ENCODE measurements around the gene SUCNR1.

The SUCNR1 gene, protein sequence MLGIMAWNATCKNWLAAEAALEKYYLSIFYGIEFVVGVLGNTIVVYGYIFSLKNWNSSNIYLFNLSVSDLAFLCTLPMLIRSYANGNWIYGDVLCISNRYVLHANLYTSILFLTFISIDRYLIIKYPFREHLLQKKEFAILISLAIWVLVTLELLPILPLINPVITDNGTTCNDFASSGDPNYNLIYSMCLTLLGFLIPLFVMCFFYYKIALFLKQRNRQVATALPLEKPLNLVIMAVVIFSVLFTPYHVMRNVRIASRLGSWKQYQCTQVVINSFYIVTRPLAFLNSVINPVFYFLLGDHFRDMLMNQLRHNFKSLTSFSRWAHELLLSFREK

DNA sequence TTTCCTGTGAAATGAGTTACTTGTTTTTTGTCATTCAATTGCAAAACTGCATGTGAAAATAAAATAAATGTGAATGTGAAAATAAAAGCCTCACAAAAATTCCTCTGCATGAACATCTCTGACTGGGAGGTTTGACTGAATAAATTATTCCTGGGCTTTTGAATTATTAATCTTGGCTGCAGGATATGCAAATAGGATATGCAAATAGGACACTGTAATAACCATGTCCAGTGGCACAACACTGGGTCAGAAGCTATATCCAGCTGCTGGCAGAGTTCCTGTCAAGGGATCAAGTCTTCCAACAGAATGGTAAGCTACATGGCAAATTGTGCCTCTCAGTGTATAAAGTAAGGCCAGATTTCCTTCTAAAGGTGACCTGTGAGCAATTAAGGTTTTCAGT is at the start of gene SUCNR1:
SUCNR1 (plus strand) TSS at position 246 of the 400 bp plus-strand sequence. CDS start 6,250 bp downstream, outside the sequence.
- no peak within 1 kb of the TSS for H3K27ac ChIP-seq
- TF ChIP-seq ZFX (IDR thresholded peaks at IDR 0.05; ENCODE audit: borderline replicate concordance) = no peak
- TF ChIP-seq, protein P1, sequence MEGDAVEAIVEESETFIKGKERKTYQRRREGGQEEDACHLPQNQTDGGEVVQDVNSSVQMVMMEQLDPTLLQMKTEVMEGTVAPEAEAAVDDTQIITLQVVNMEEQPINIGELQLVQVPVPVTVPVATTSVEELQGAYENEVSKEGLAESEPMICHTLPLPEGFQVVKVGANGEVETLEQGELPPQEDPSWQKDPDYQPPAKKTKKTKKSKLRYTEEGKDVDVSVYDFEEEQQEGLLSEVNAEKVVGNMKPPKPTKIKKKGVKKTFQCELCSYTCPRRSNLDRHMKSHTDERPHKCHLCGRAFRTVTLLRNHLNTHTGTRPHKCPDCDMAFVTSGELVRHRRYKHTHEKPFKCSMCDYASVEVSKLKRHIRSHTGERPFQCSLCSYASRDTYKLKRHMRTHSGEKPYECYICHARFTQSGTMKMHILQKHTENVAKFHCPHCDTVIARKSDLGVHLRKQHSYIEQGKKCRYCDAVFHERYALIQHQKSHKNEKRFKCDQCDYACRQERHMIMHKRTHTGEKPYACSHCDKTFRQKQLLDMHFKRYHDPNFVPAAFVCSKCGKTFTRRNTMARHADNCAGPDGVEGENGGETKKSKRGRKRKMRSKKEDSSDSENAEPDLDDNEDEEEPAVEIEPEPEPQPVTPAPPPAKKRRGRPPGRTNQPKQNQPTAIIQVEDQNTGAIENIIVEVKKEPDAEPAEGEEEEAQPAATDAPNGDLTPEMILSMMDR (IDR thresholded peaks at IDR 0.05) = no peak

DNA sequence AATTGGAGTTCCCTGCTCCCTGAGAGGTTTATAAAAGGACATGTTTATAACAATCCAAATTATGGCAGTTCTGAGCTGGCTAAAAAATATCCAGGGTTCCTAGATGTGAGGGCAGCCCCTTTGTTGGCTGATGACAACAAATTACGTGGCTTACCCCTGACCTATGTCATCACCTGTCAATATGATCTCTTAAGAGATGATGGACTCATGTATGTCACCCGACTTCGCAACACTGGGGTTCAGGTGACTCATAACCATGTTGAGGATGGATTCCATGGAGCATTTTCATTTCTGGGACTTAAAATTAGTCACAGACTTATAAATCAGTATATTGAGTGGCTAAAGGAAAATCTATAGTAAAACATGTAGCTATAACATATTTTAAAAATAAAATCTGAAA is 45.6 kb upstream of the SUCNR1 start:
- TF ChIP-seq ZFX (IDR thresholded peaks at IDR 0.05; ENCODE audit: borderline replicate concordance) = no peak

DNA sequence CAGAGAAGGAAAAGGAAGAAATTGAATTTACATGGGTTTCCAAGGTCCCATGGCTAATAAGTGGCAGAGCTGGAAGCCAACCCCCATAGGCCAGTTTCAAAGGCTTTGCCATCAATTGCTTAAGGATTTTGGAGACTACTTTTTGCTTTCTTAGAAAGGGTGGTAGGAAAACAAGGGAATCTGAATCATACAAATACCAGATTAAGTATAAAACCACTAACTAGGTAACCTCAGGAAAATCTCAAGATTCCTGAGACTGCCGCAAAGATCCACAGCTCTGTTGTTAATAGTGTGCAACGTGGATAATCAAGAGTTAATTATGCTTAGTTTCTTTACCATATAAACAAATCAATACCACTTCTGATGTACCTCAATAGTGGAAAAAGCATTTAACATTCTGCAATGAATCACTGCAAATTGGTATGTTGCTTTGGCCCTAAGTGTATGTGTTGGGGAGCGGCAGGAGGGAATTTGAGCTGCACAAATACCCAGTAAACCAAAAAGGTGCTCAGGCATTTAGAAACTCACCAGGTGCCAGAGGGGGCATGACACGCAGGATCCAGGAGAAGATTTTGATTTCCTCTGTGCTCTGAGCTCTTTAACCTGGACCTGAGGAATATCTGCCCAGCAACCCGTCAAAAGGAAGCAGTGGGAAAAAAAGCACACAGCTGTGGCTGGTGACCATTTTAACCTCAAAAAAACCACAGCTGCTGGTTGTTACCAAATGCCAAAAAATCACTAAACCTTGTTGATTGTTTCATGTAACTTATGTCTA is 37.5 kb upstream of the SUCNR1 start:
- no peak overlapping the region for H3K27ac ChIP-seq

More for the DNA sequence above, 45.6 kb upstream of the SUCNR1 start:
- H3K27ac ChIP-seq = no peak overlapping the region

DNA sequence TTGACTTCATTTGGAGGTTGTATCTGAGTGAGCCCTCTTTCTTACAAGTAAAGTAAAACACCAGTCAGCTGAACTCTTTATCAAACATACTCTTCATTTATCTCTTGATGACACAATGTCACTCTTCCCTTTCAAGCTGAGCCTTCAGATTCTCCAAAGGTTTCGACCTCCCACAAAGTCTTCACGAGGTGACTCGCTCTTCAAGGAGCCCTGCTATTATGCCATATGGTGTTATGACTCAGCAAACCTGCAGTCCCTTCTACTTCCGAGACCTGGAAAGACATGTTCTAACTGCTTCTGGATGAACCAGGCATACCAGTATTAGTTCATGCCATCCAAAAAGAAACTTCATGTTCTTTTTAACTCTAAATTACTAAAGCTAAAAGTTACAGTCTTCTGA is 36.4 kb upstream of the SUCNR1 start:
- TF ChIP-seq, protein P1 (IDR thresholded peaks at IDR 0.05) = no peak
- no peak overlapping the region for H3K27ac ChIP-seq

More for the DNA sequence above, 37.5 kb upstream of the SUCNR1 start:
- no peak for TF ChIP-seq ZFX (IDR thresholded peaks at IDR 0.05; ENCODE audit: borderline replicate concordance)
- TF ChIP-seq, protein P1 (IDR thresholded peaks at IDR 0.05) = no peak

DNA sequence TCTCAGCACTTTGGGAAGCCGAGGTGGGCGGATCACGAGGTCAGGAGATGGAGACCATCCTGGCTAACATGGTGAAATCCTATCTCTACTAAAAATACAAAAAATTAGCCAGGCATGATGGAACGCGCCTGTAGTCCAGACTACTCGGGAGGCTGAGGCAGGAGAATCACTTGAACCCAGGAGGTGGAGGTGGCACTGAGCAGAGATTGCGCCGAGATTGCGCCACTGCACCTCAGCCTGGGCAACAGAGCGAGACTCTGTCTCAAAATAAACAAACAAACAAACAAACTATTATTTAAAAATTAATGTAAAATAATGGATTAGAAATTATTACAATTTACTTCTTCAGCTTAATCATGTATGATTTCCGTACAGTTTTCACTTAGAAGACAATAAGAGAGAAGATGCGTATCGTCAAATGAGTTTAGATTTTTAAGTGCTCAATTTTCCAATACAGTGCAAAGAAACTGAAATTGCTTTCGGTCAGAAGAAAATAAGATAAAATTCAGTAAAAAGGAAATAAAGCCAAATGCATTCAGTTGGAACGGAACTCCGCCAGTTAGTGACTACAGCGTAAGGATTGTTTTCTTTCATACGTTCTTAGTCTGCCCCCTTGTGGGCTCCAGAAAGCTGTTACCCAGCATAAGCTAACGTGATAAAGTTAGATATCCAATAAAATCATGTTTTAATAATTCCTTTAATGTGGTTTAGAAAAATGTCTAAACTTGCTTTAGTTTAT is 34.7 kb upstream of the SUCNR1 start:
- TF ChIP-seq ZFX (IDR thresholded peaks at IDR 0.05; ENCODE audit: borderline replicate concordance) = no peak
- TF ChIP-seq, protein P1 (IDR thresholded peaks at IDR 0.05) = peak; percentile 81
- H3K27ac ChIP-seq = no peak overlapping the region

DNA sequence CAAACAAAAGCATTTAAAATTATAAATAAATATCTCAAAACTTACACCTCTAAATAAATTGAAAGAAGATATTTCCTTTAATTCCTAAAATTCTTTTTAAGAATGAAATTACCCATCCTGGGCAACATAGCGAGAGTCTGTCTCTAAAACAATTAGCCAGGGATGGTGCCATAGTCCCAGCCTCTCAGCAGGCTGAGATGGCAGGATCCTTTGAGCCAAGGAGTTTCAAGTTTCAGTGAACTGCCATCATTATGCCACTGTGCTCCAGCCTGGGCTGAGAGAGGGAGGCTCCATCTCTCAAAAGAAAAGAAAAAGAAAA is 34.2 kb upstream of the SUCNR1 start:
- no peak overlapping the region for H3K27ac ChIP-seq
- TF ChIP-seq, protein P1 (IDR thresholded peaks at IDR 0.05) = peak; percentile 39
- no peak for TF ChIP-seq ZFX (IDR thresholded peaks at IDR 0.05; ENCODE audit: borderline replicate concordance)

DNA sequence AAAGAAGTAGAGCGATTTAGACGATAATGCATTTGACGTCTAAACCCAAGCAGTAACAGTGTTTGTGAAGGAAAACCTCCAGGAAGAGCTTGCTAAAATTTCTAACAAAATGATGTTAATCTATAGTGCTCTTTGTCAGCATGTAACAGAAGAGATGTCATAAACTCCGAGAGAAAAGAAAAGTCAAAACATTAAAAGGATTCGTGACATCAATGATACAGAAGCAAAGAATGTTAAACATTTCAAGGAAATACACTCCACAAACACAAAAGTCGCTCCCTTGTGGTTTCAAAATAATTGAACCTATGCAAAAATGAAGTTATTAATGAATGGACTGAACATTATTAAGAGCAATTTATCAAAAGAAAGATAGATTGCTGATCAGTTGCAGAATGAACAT is 31.6 kb upstream of the SUCNR1 start:
- TF ChIP-seq, protein P1 (IDR thresholded peaks at IDR 0.05) = no peak
- TF ChIP-seq ZFX (IDR thresholded peaks at IDR 0.05; ENCODE audit: borderline replicate concordance) = no peak
- H3K27ac ChIP-seq = no peak overlapping the region
